SU-DHL-6 (cell line): Measurements from ENCODE around the gene SCN3A.

Experiments
- H2AFZ ChIP-seq: fragments of 200-600 bp; sonication (generic); 2 replicates; pipeline ENCODE4 v1.6.1; 2014; ENCODE audit warnings: low read depth, mild to moderate bottlenecking, moderate library complexity, mixed read lengths, antibody characterized with exemption, low read length; ENCODE audit not compliant: severe bottlenecking
- H3F3A ChIP-seq: fragments of 200-600 bp; shearing (Covaris generic); 2 replicates; pipeline ENCODE4 v1.6.0; 2016; ENCODE audit warnings: antibody characterized with exemption, mild to moderate bottlenecking; ENCODE audit not compliant: insufficient read depth
- H3K27ac ChIP-seq: fragments of 200-600 bp; sonication (generic); 2 replicates; pipeline ENCODE4 v1.5.1; 2016; ENCODE audit warnings: low read depth, mild to moderate bottlenecking, low read length, moderate library complexity, mixed read lengths
- H3K27me3 ChIP-seq: fragments of 200-600 bp; sonication (generic), shearing (Covaris generic); 2 replicates; pipeline ENCODE4 v1.6.0; 2014; ENCODE audit warnings: mild to moderate bottlenecking, low read length
- H3K36me3 ChIP-seq: fragments of 200-600 bp; sonication (generic); 2 replicates; pipeline ENCODE4 v1.6.1; 2014; ENCODE audit warnings: mild to moderate bottlenecking, low read length, mixed read lengths
- H3K4me2 ChIP-seq: fragments of 300-600, 200-600 bp; shearing (Covaris generic), sonication (generic); 2 replicates; pipeline ENCODE4 v1.6.0; 2014; ENCODE audit warnings: low read length, low read depth, mild to moderate bottlenecking; ENCODE audit not compliant: poor library complexity, severe bottlenecking
- H3K4me3 ChIP-seq: fragments of 200-600 bp; sonication (generic); 2 replicates; pipeline ENCODE4 v1.5.1; 2014; ENCODE audit warnings: antibody characterized with exemption, low read length, mild to moderate bottlenecking, mixed read lengths; ENCODE audit not compliant: insufficient read depth, poor library complexity, severe bottlenecking
- H3K79me2 ChIP-seq: fragments of 200-600 bp; sonication (generic); 2 replicates; pipeline ENCODE4 v1.6.1; 2014; ENCODE audit warnings: mild to moderate bottlenecking, low read length, moderate library complexity; ENCODE audit not compliant: insufficient read depth
- H3K9ac ChIP-seq: fragments of 200-600 bp; sonication (generic); 2 replicates; pipeline ENCODE4 v1.7.0; 2014; ENCODE audit warnings: mild to moderate bottlenecking, low read length
- H3K9me2 ChIP-seq: fragments of 200-600 bp; sonication (generic); replicated peaks from 2 replicates; pipeline ENCODE4 v1.6.1; 2014; ENCODE audit warnings: low read length; ENCODE audit not compliant: insufficient read depth
- H3K9me3 ChIP-seq: fragments of 200-600 bp; sonication (generic); 2 replicates; pipeline ENCODE4 v1.6.1; 2014; ENCODE audit warnings: low read length, mixed read lengths; ENCODE audit not compliant: insufficient read depth
- H4K20me1 ChIP-seq: fragments of 200-600 bp; sonication (generic); 2 replicates; pipeline ENCODE4 v1.6.1; 2014; ENCODE audit warnings: low read depth, mild to moderate bottlenecking, antibody characterized with exemption, low read length, moderate library complexity, mixed read lengths
- EZH2phosphoT487 ChIP-seq: fragments of 200-600 bp; sonication (generic), shearing (Covaris generic); conservative IDR thresholded peaks from 2 replicates; pipeline ENCODE4 v1.6.1; 2018; ENCODE audit warnings: mild to moderate bottlenecking, antibody characterized with exemption, low read length, moderate library complexity, mixed read lengths
- TF ChIP-seq, protein P1 (sequence below): fragments of 200-600 bp; sonication (generic); IDR thresholded peaks from one replicate; pipeline ENCODE4 v1.5.1; 2017; ENCODE audit warnings: antibody characterized with exemption, mild to moderate bottlenecking, low read length, moderate library complexity; ENCODE audit not compliant: insufficient read depth, poor library complexity, severe bottlenecking

SCN3A gene

DNA sequence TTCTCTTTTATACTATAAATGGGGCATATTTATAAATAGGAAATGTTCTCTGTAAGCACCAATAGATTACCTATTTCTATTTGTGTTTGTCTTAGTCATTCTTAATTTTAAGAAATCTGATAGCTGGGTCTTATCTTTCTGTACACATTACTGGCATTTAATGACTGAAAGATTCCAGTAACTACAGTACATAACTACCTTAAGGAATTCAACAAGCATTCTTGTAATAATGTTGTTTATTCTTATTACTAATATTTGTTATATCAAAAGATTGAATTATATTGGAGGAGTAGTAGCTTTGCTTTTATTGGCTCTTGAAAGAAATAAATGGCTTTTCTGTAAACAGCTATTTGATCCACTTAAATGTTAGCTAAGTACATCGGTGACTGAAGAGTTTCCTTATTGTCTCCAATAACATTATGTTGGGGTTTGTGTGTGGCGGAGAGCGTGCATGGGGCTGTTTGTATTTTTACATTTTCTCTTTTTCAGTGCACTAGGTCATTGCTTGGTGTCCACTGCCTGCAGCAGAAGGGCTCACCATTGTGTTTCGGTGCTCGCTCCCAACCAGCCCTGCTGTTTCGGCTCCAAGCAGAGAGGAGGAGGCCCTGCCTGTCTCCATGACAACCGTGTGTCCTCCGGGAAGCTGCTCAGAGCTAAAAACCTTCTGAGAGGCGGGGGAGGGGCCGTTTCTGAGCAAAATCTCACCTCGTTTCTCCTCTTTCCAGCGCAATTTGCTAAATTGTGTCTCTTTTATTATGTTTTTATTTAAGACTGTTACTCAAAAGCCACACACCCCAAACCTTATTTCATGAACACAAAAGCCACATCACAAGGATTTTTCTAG is 136.0 kb downstream of the SCN3A start:
- H3K79me2 ChIP-seq = no peaks in the 10 kb centered on the region
- no peaks in the 10 kb centered on the region for H3K9me2 ChIP-seq
- no peaks in the 10 kb centered on the region for H4K20me1 ChIP-seq
- TF ChIP-seq EZH2phosphoT487 = no peak
- TF ChIP-seq, protein P1, sequence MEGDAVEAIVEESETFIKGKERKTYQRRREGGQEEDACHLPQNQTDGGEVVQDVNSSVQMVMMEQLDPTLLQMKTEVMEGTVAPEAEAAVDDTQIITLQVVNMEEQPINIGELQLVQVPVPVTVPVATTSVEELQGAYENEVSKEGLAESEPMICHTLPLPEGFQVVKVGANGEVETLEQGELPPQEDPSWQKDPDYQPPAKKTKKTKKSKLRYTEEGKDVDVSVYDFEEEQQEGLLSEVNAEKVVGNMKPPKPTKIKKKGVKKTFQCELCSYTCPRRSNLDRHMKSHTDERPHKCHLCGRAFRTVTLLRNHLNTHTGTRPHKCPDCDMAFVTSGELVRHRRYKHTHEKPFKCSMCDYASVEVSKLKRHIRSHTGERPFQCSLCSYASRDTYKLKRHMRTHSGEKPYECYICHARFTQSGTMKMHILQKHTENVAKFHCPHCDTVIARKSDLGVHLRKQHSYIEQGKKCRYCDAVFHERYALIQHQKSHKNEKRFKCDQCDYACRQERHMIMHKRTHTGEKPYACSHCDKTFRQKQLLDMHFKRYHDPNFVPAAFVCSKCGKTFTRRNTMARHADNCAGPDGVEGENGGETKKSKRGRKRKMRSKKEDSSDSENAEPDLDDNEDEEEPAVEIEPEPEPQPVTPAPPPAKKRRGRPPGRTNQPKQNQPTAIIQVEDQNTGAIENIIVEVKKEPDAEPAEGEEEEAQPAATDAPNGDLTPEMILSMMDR = no peak
- no peak overlapping the region for H3K9ac ChIP-seq
- H3K27ac ChIP-seq = no peak overlapping the region
- H3K4me3 ChIP-seq = no peak overlapping the region
- H3K9me3 ChIP-seq = no peaks in the 10 kb centered on the region
- H3F3A ChIP-seq = no peaks in the 10 kb centered on the region
- no peaks in the 10 kb centered on the region for H3K27me3 ChIP-seq
- H3K36me3 ChIP-seq = no peaks in the 10 kb centered on the region
- no peak overlapping the region for H3K4me2 ChIP-seq
- no peak overlapping the region for H2AFZ ChIP-seq

DNA sequence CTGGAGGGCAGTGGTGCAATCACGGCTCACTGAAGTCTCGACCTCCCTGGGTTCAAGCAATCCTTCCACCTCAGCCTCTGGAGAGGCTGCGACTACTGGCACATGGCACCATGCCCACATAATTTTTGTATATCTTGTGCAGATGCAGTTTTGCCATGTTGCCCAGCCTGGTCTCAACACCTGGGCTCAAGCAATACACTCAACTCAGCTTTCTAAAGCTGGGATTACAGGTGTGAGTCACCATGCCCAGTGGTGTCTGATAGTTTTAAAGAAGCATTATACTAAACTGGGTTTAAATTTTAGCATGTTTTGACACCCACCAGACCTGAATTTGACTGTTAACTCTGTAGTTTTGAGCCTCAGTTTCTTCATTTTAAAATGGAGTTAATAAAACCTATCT is 139.1 kb downstream of the SCN3A start:
- H3K27ac ChIP-seq = no peak overlapping the region
- H3K9ac ChIP-seq = no peak overlapping the region
- H3K36me3 ChIP-seq = no peaks in the 10 kb centered on the region
- no peaks in the 10 kb centered on the region for H3K9me3 ChIP-seq
- no peak overlapping the region for H3K4me2 ChIP-seq
- H2AFZ ChIP-seq = no peak overlapping the region
- H3F3A ChIP-seq = no peaks in the 10 kb centered on the region
- no peaks in the 10 kb centered on the region for H3K79me2 ChIP-seq
- no peak overlapping the region for H3K4me3 ChIP-seq
- no peaks in the 10 kb centered on the region for H3K27me3 ChIP-seq
- no peaks in the 10 kb centered on the region for H4K20me1 ChIP-seq
- TF ChIP-seq, protein P1 = no peak
- no peak for TF ChIP-seq EZH2phosphoT487
- H3K9me2 ChIP-seq = no peaks in the 10 kb centered on the region

DNA sequence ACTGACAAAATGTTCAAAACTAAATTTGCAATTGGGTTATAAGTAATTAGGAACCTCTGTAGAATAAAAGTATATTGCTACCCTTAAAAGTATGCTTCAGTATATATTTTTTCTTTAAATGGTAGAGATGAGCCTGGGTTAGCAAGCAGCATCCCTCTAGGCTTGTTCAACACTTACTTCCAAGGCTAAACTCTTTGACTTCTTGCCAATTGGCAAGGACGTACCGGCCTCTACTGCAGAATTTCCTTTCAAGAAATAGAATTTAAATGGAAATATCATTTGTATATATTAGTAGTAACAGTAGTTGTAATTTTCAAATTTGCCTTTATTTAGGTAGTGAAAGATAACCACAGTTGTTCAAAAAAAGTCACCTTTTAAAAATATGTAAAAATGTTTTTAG is 143.4 kb downstream of the SCN3A start:
- TF ChIP-seq, protein P1 = no peak
- TF ChIP-seq EZH2phosphoT487 = no peak
- H3K9ac ChIP-seq = no peak overlapping the region
- no peaks in the 10 kb centered on the region for H4K20me1 ChIP-seq
- no peak overlapping the region for H3K4me3 ChIP-seq
- no peak overlapping the region for H3K27ac ChIP-seq
- H3K27me3 ChIP-seq = no peaks in the 10 kb centered on the region
- H3K79me2 ChIP-seq = no peaks in the 10 kb centered on the region
- no peak overlapping the region for H2AFZ ChIP-seq
- H3K4me2 ChIP-seq = no peak overlapping the region
- no peaks in the 10 kb centered on the region for H3K36me3 ChIP-seq
- H3F3A ChIP-seq = no peaks in the 10 kb centered on the region
- no peaks in the 10 kb centered on the region for H3K9me2 ChIP-seq
- H3K9me3 ChIP-seq = no peaks in the 10 kb centered on the region
